HG02970 (cell line): ENCODE results near the gene FUCA1.
"Not testable (repeated sequence)": the region's sequence is repeated elsewhere in the genome, so short reads cannot be mapped to it uniquely, and the experiment has no call there.

ENCODE experiments used
- ATAC-seq: cut with Tn5 transposase; IDR thresholded peaks from one replicate; pipeline ENCODE4 v1.9.1; 2021; ENCODE audit warnings: mild to moderate bottlenecking, moderate library complexity, moderate number of reproducible peaks; ENCODE audit not compliant: unreplicated experiment, low FRiP score

Gene FUCA1

DNA sequence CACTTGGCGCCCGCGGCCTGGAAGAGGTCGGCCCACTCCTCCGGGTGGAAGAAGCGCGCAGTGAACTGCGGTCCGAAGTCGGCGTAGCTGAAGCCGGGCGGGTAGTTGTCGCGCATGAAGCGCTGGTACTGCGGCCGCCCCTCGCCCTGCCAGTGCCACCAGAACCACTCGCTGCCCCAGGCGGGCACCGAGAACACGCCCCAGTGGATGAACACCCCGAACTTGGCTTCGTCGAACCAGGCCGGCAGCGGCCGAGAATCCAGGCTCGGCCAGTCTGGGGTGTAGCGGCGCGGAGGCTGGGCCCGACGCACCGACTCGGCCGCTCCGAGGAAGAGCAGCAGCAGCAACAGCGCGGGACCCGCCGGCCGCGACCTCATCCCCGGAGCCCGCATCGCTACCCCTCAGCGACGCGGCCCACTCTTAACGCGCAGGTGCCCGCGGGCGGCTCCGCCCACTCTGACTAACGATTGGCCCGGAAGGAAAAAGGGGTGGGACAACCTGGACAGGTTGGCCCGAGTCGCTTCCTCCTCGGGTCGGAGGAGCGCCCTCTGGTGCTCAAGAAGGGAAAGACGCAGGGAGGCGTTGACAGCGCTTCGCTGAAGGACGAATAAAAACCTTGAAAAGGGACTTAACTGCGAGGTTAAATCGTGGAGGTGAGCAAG is at the start of gene FUCA1:
FUCA1 (minus strand) TSS at position 396 of the 662 bp plus-strand sequence; CDS start at position 392, 4 bp downstream.
- ATAC-seq = peak; percentile 92

DNA sequence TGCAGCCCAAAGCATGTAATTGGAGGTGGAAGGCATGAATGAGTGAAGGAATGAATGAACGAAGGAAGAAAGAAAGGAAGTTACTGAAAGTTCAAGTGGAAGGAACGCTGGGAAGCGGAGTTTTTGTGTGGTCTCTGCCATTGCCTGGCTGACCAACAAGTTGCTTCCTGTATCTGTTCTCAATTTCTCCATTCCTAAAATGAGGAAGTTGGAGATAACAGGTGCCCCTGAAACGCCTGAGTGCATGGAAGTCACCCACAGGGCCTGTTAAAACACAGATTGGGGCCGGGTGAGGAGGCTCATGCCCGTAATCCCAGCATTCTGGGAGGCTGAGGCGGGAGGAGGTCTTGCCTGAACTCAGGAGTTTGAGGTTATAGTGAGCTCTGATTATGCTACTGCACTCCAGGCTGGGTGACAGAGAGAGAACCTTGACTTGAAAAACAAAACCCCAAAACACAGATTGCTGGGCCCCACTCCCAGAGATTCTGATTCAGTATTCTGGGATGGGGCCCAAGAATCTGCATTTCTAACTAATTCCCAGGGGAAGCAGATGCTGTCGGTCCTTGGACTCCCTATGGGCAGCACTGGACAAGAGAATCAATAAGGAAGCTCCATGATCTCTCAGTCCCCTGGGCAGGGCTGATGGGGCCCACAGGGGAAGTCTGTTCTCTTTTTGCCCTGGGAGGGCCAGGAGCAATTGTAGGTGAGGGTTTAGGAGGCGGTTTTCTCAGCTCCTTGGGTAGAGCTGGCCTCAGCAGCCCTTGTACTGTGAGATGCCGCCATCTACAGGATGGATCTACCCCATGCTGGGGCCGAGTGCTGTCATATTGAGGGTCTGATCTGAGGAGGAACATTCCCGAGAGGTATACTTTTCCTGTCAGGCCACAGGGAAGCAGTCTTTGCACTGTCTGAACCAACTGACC is 48.4 kb upstream of the FUCA1 start:
- ATAC-seq = peak; percentile 42

DNA sequence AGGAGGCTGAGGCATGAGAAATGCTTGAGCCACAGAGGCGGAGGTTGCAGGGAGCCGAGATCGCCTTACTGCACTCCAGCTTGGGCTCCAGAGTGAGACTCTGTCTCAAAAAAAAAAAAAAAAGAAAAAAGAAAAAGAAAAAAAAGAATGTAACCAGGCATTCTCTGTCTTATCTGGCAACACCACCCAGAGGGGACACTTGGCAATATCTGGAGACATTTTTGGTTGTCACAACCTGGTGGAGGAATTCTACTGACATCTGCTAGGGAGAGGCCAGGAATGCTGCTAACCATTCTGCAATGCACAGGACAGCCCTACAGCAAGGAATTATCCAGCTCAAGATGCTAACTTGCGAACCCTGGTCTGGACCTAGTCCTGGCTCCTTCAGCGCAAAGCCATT is 47.4 kb upstream of the FUCA1 start:
- ATAC-seq = no peak

DNA sequence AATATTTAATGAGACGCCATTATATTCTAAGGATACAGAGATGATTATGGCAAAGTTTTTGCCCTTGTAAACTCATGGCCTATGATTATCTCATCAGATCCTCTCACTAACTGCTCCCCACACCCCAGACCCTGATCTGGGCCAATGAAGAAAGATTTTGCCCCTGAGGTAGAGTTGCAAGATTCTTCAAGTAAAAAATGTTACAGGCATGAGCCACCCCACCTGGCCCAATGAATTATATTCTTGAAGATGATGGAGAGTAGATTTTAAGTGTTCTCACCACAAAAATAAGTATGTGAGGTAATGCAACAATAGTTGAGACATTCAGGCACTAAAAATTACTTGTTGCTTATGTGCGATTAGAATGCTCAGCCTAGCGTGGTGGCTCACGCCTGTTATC is 46.8 kb upstream of the FUCA1 start:
- no peak for ATAC-seq

DNA sequence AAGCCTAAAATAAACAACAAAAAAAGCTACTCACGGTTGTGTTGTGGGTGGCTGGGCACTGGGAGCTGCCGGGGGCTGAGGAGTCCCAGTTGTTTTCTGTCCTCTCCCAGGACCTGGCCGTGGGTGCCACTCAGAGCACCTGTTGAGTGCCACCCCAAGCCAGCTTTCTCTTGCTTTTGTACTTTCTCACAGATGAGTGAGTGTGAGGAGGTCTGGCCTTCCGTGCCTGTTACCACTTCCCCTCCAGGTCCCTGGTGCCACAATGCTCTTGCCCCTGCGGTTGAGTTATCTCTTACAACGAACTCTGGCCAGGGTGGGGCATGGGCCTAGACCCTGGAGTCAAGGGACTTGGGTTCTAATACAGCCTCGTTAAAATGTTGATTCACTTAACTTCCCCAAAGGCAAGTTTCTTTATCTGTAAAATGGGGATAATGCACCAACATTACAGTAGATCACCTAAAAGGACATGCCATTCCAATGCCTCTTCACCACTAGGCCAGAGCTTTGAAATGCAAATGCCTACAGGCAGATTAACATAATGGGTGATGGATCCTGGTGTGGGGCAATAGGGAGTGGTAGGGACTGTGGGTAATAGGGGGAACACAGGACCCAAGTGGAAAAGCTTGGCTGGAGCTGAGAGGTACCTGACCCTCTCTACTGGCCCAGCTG is 45.3 kb upstream of the FUCA1 start, which contains the start of gene CNR2:
CNR2 (minus strand) TSS at position 151 of the 669 bp plus-strand sequence. CDS start 37,745 bp downstream, outside the sequence.
- no peak for ATAC-seq

DNA sequence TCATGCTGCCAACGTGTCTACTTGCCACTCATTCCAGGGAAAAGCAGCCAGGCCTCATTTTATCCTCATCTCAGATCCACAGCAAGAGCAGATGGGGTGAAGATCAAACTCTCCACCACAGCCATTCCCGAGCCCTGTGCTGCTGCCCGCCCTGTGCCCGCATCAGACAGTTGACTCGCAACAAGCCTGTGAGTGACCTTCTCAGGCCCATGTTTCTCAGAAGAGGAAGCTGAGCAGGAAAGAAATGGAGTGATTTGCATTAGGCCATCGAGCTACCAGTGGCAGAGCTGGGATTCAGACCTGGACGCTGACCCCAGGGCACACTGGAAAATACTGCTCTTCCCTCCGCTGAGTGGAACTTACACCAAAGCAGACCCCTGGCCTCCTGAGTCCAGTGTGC is 43.8 kb upstream of the FUCA1 start:
- ATAC-seq = no peak

DNA sequence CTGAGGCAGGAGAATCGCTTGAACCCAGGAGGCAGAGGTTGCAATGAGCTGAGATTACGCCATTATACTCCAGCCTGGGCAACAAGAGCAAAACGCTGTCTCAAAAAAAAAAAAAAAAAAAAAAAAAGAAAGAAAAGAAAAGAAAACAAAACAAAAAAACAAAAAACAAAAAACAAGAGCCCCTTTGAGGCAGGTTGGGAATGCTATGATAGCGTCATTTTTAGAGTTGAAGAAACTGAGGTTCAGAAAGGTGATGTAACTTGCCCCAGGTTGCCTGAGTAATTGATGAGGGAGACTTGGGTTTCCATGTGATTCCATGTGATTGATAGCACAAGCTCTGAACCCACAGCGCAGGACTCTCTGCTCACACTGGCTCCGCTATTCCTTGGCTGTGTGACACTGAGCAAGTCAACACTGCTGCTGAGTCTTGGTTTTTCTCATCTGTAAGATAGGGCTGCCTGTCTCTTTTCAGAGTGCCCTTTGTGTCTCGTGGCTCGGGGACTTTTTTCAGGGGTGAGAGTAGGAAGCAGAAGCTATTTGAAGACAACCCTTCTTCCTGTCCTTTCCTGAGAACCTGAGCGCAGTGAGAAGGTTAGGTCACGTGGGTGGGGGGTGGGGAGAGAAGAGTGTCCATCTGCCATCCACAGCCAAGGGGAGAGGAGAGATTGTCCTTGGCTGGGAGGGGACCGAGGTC is 42.6 kb upstream of the FUCA1 start:
- no peak for ATAC-seq

DNA sequence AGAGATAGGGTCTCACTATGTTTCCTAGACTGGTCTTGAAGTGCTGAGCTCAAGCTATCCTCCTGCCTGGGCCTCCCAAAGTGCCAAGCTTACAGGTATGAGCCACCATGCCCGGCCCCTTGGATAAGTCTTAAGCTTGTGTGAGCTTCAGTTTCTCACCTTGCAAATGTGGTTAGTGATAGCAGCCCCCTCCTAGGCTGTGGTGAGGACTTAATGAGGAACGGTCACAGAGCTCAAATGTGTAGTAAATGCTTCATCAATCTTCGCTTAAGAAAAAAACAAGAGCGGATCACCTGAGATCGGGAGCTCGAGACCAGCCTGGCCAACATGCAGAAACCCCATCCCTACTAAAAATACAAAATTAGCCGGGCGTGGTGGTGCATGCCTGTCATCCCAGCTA is 42.1 kb upstream of the FUCA1 start:
- no peak for ATAC-seq

DNA sequence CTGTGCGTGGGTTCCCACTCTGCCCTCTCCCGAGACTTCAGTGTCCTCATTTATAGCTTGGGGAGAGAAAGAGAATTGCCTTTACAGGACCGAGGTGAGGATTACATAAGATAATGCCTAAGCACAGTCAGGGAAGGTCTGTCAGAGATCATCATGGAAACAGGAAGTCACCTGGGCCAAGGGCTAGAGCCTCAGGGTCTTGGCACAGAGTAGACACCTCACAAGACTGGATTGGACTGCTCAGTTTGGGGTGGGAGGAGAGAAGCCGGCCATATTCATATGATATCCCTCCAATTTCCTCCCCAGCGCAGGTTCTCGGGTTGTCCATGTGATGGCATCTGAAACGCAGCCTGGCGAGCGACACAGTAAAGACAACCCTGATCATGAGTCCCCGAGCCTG is 41.3 kb upstream of the FUCA1 start:
- no peak for ATAC-seq

DNA sequence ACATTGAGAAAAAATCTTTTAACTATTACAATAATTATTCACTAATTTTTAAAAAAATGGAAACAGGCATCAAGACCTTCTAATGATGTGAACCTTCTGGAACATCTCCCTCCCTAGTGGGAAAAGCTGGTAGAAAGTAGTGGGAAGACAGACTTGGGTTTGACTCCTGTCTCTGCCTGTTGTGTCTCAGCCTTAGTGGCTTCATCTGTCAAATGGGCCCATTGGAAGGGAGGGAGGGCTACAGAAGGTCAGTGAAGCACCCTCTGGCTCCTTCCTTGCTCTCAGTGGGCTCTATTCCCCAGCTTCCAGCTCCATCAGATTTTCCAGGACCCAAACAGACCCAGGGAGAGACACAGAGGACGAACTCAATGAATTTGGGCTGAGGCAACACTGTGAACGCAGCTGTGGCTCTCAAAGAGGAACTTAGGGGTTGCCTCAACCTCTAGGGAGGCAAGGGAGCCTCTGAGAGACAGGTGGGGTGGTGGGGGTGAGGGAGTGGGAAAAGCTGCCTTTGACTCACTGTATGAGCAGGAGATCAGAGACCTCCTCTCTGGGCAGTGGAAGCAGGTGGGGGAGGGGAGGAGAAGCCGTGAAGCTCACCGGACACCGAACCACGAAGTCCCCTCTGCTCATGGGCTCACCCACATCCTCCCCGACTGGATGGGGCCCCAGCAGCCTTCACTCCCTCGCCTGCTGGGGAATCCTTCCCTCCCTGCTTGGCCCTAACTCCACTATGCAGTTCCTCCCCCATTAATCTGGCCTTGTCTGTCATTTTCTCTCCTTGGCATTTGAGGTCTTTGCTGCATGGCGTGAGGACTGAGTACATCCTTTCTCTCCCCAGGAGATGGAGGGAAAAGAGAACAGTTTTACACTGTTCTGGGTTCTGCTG is 40.6 kb upstream of the FUCA1 start:
- ATAC-seq = no peak

DNA sequence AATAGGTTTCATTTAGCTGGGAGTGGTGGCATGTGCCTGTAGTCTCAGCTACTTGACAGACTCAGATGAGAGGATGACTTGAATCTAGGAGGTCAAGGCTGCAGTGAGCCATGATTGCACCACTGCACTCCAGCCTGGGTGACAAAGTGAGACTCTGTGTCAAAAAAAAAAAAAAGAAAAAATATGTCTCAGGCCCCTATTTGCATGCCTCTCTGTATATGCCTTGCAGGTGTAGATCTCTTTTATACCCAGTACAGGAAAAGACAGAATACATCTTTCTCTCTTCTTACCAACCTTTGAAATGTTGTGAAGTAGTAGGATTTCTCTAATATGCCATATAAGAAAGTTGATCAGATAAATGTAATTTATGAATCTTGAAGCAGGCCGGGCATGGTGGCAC is 38.6 kb upstream of the FUCA1 start:
- ATAC-seq = no peak

DNA sequence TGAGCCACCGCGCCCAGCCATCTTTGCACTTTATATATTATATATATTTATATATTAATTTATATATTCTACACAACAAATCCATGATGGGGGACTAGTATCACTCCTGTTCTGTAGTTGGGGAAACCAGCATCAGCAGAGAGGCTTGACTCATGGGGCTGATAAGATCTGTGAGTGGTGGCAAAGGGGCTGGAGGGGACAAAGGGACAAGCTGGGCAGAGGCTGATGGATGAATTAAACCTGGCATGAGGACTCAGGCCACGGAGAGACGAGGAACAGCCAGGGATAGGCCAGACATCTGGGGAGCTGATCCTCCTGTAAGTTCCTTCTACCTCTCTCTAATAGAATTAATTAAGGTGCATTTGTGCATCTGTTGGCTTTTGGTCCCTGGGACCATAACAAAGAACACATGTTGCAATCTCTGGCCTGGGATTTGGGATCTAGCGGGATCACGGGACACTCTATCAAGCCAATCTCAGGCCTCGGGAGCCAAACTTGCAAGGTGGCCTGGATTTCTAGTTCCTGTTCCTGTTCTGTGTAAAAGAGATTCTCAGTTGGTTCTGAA is 37.5 kb upstream of the FUCA1 start:
- no peak for ATAC-seq

DNA sequence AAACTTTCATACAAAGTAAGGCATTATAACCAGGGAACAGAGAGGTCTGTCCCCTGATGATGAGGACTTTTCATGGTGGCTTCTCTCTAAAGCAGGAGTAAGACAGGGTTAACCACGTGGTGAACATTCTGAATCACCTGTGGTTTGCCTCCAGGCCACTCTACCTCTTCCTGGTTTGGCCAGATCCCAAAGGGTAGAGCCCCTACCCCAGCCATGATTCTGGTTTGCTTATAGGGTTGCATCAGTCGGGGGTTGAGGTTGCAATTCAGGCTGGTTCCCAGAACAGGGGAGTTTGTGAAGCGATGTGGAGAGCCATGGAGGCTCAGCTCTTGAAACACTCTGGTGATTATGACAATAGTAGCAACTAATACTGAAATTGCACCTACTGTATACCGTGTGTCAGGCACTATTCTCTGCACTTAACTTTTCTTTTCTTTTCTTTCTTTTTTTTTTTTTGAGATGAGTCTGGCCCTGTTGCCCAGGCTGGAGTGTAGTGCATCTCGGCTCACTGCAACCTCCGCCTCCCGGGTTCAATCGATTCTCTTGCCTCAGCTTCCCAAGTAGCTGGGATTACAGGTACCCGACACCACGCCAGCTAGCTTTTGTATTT is 36.8 kb upstream of the FUCA1 start:
- no peak for ATAC-seq

DNA sequence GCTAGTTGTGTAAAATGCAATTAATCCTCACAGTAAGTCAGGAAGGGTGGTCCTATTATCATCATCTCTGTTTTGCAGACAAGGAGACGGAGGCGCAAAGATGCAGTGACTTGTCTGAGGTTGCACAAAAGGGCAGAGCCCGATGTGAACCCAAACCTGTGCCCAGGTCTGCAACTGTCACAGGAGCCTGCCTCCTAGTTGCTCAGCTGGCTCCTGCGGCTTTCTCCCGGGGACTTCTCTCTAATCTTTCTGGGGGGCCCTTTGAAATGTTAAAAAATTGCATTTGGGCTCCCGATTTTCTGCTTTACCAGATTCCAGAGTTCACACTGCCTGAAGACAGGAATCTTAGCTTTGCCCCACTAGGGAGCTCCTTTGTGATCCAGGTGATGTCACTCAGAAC is 35.7 kb upstream of the FUCA1 start:
- no peak for ATAC-seq

DNA sequence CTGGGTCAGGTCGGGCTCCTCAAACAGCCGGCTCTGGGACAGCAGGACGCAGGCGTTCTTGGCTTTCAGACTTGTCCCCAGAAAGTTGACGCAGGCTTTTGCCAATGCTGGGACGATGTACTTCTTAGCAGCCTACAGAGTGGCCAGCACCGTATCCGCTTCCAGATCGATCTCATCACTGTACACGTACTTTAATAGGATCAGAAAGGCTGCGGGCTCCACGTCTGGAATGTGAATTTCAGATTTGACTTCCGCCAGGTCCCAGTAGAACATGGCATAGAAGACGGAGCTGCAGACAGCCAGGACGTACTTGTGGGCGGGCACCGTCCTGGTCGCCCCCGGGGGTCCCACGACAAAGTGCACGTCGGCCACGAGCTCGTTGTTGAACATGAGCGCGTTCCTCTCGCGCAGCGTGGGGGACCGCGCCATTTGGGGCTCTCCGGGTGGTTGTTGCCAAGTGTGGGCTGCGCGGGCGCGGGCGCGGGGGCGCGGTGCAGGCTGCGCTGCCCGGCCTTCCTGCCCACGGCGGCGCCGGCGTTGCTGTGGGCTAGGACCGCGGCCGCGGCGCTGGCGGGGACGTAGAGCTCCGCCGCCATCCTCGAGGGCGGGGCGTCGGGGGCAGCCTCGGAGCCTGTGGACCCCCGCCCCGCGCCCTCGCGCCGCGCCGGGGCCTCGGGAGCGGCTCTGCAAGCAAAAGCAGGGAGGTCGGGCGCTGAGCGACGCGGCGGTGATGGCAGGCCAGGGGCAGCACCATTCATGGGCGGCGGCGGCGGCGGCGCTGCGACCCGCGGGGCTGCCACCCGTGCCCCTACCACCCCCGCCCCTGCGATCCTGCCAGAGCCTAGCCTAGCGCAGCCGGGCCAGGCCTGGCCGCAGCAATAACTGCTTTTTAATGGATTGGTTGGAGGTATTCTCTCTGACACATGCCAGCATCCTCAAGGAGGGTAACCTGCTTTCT is 34.5 kb upstream of the FUCA1 start:
- no peak for ATAC-seq

DNA sequence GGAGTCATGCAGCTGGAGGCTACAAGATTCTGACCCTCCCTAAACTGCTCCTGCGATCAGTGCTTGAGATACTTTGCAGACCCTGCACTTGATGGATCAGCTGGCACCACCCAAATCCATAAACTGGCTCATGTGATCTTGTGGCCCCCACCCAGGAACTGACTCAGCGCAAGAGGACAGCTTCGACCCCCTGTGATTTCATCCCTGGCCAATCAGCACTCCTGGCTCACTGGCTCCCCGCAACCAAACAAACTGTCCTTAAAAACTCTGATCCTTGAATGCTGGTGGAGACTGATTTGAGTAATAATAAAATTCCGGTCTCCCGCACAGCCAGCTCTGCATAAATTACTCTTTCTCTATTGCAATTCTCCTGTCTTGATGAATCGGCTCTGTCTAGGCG is 31.9 kb upstream of the FUCA1 start:
- ATAC-seq = not testable (repeated sequence)

DNA sequence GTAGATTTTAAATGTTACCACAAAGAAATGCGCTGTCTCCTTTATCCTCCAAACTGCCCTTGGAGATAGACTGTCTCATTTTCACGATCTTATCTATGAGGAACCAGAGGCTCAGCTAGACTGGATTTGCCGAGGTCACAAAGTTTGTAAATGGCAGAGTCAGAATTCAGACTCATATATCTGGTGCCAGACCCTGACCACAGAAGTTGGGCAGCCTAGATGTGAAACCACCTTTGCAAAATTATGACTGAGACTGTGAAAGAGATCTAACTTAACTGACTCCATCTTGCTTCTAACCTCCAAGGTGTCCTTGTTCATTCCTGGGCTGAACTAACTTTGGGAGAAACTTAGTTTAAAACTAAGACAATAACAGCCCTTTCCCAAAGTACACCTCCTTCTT is 31.0 kb upstream of the FUCA1 start:
- ATAC-seq = no peak

DNA sequence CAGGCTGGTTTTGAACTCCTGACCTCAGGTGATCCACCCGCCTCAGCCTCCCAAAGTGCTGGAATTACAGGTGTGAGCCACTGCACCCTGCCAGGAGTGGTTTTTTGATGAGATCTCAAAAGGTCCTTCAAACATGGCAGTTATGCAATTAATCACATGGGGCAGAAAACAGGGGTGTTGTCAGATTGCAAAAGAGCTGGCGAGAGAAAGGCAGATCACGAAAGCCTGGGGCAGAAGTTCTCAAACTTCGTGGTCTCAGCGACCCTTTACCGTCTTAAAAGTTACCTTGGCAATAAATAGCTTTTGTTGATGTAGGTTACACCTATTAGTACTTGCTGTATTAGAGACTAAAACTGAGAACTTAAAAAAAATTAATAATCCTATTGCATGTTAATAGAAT is 29.0 kb upstream of the FUCA1 start:
- ATAC-seq = no peak
